Skeletal muscle satellite cell (primary cell): ENCODE results near the gene MYOD1.

Source experiments
- H3K27me3 ChIP-seq: 2 replicates; pipeline ENCODE4 v1.7.0; 2013; ENCODE audit warnings: low read length; ENCODE audit not compliant: control insufficient read depth, insufficient read depth
- H3K36me3 ChIP-seq: 2 replicates; pipeline ENCODE4 v1.7.0; 2013; ENCODE audit warnings: mild to moderate bottlenecking, control low read depth, low read length; ENCODE audit not compliant: insufficient read depth
- H3K4me1 ChIP-seq: 2 replicates; pipeline ENCODE4 v1.7.0; 2013; ENCODE audit warnings: low read length; ENCODE audit not compliant: control insufficient read depth, insufficient read depth
- H3K4me2 ChIP-seq: 2 replicates; pipeline ENCODE4 v1.7.0; 2013; ENCODE audit warnings: mild to moderate bottlenecking, low read length
- H3K4me3 ChIP-seq: 2 replicates; pipeline ENCODE4 v1.7.0; 2013; ENCODE audit warnings: low read length
- H3K9ac ChIP-seq: 2 replicates; pipeline ENCODE4 v1.7.0; 2013; ENCODE audit warnings: mild to moderate bottlenecking, low read depth, low read length, moderate library complexity
- H3K9me3 ChIP-seq: replicated peaks from 2 replicates; pipeline ENCODE4 v1.7.0; 2013; ENCODE audit warnings: mild to moderate bottlenecking, control low read depth, low read length

MYOD1 gene

GRCh38 chr11:17722000-17722643, 2.8 kb downstream of the MYOD1 start:
- peak overlapping the region; percentile 84 for H3K9ac ChIP-seq

GRCh38 chr11:17724020-17724908, 4.9 kb downstream of the MYOD1 start:
- peaks cover 20% of the 10 kb centered on the region for H3K36me3 ChIP-seq
- H3K9ac ChIP-seq, result no peak overlapping the region
- no peak overlapping the region for H3K4me2 ChIP-seq
- peaks cover 53% of the 10 kb centered on the region for H3K27me3 ChIP-seq
- no peaks in the 10 kb centered on the region for H3K9me3 ChIP-seq
- peaks cover 3% of the 10 kb centered on the region for H3K4me1 ChIP-seq
- H3K4me3 ChIP-seq, result no peak overlapping the region

More at GRCh38 chr11:17722000-17722643, 2.8 kb downstream of the MYOD1 start:
- H3K27me3 ChIP-seq, result peaks cover 68% of the 10 kb centered on the region
- peak overlapping the region; percentile 83 for H3K4me2 ChIP-seq
- H3K4me1 ChIP-seq, result peaks cover 6% of the 10 kb centered on the region
- H3K9me3 ChIP-seq, result no peaks in the 10 kb centered on the region
- H3K36me3 ChIP-seq, result peaks cover 20% of the 10 kb centered on the region
- peak overlapping the region; percentile 82 for H3K4me3 ChIP-seq

GRCh38 chr11:17725174-17725573, 5.8 kb downstream of the MYOD1 start:
- H3K36me3 ChIP-seq, result peaks cover 20% of the 10 kb centered on the region
- H3K9me3 ChIP-seq, result no peaks in the 10 kb centered on the region
- H3K4me2 ChIP-seq, result no peak overlapping the region
- no peak overlapping the region for H3K9ac ChIP-seq
- H3K27me3 ChIP-seq, result peaks cover 50% of the 10 kb centered on the region
- no peak overlapping the region for H3K4me3 ChIP-seq
- peaks cover 3% of the 10 kb centered on the region for H3K4me1 ChIP-seq

GRCh38 chr11:17730137-17730536, 10.8 kb downstream of the MYOD1 start:
- no peak overlapping the region for H3K4me3 ChIP-seq
- peaks cover 31% of the 10 kb centered on the region for H3K27me3 ChIP-seq
- no peaks in the 10 kb centered on the region for H3K36me3 ChIP-seq
- no peak overlapping the region for H3K4me2 ChIP-seq
- no peaks in the 10 kb centered on the region for H3K9me3 ChIP-seq
- no peak overlapping the region for H3K9ac ChIP-seq
- peaks cover 7% of the 10 kb centered on the region for H3K4me1 ChIP-seq

GRCh38 chr11:17730608-17731462, 11.5 kb downstream of the MYOD1 start:
- Histone ChIP-seq H3K9ac (no peak overlapping the region), H3K36me3 (no peaks in the 10 kb centered on the region), H3K4me2 (no peak overlapping the region), H3K27me3 (peaks cover 27% of the 10 kb centered on the region), H3K9me3 (no peaks in the 10 kb centered on the region), H3K4me3 (no peak overlapping the region), H3K4me1 (peaks cover 9% of the 10 kb centered on the region)

GRCh38 chr11:17733261-17733660, 13.9 kb downstream of the MYOD1 start:
- H3K27me3 ChIP-seq, result peaks cover 26% of the 10 kb centered on the region
- H3K4me3 ChIP-seq, result no peak overlapping the region
- no peak overlapping the region for H3K4me2 ChIP-seq
- no peaks in the 10 kb centered on the region for H3K36me3 ChIP-seq
- H3K9ac ChIP-seq, result no peak overlapping the region
- no peaks in the 10 kb centered on the region for H3K9me3 ChIP-seq
- peaks cover 9% of the 10 kb centered on the region for H3K4me1 ChIP-seq

GRCh38 chr11:17734418-17734911, 15.1 kb downstream of the MYOD1 start, which contains the start of gene KCNC1:
Gene KCNC1 (plus strand): TSS chr11:17734781. CDS start chr11:17736003, 1,222 bp downstream.
- Histone ChIP-seq H3K4me3 (peak within 1 kb of the TSS; percentile 64), H3K9ac (no peak within 1 kb of the TSS), H3K36me3 (no peaks in the 10 kb centered on the region), H3K4me2 (peak within 1 kb of the TSS; percentile 89), H3K9me3 (no peaks in the 10 kb centered on the region), H3K4me1 (peaks cover 9% of the 10 kb centered on the region), H3K27me3 (peaks cover 26% of the 10 kb centered on the region)

- peaks cover 9% of the 10 kb centered on the region for H3K4me1 ChIP-seq
- no peaks in the 10 kb centered on the region for H3K36me3 ChIP-seq
- peak overlapping the region; percentile 64 for H3K4me3 ChIP-seq
- no peak overlapping the region for H3K9ac ChIP-seq
- H3K4me2 ChIP-seq, result peak overlapping the region; percentile 89
- peaks cover 26% of the 10 kb centered on the region for H3K27me3 ChIP-seq
- no peaks in the 10 kb centered on the region for H3K9me3 ChIP-seq
Observed at GRCh38 chr11:17734986-17735817, 15.8 kb downstream of the MYOD1 start.

GRCh38 chr11:17735818-17736578, 16.6 kb downstream of the MYOD1 start:
- H3K27me3 ChIP-seq, result peaks cover 26% of the 10 kb centered on the region
- H3K9ac ChIP-seq, result no peak overlapping the region
- H3K36me3 ChIP-seq, result no peaks in the 10 kb centered on the region
- peaks cover 9% of the 10 kb centered on the region for H3K4me1 ChIP-seq
- H3K4me2 ChIP-seq, result peak overlapping the region; percentile 89
- no peak overlapping the region for H3K4me3 ChIP-seq
- H3K9me3 ChIP-seq, result no peaks in the 10 kb centered on the region

- H3K4me1 ChIP-seq, result peaks cover 9% of the 10 kb centered on the region
- peaks cover 26% of the 10 kb centered on the region for H3K27me3 ChIP-seq
- H3K4me2 ChIP-seq, result no peak overlapping the region
- no peaks in the 10 kb centered on the region for H3K36me3 ChIP-seq
- no peak overlapping the region for H3K9ac ChIP-seq
- H3K9me3 ChIP-seq, result no peaks in the 10 kb centered on the region
- no peak overlapping the region for H3K4me3 ChIP-seq
Observed at GRCh38 chr11:17736579-17736893, 17.2 kb downstream of the MYOD1 start.
